Activated CD4-positive, CD25-positive, alpha-beta regulatory T cell (primary cell): ENCODE measurements around the gene CNRIP1.
"Not testable (repeated sequence)": the region's sequence is repeated elsewhere in the genome, so short reads cannot be mapped to it uniquely, and the experiment has no call there.

Source experiments
- DNase-seq, 4 experiments: peaks; one replicate each; lab custom pipeline; 2025; lab: John Stamatoyannopoulos, UW

Gene CNRIP1, protein sequence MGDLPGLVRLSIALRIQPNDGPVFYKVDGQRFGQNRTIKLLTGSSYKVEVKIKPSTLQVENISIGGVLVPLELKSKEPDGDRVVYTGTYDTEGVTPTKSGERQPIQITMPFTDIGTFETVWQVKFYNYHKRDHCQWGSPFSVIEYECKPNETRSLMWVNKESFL

DNA sequence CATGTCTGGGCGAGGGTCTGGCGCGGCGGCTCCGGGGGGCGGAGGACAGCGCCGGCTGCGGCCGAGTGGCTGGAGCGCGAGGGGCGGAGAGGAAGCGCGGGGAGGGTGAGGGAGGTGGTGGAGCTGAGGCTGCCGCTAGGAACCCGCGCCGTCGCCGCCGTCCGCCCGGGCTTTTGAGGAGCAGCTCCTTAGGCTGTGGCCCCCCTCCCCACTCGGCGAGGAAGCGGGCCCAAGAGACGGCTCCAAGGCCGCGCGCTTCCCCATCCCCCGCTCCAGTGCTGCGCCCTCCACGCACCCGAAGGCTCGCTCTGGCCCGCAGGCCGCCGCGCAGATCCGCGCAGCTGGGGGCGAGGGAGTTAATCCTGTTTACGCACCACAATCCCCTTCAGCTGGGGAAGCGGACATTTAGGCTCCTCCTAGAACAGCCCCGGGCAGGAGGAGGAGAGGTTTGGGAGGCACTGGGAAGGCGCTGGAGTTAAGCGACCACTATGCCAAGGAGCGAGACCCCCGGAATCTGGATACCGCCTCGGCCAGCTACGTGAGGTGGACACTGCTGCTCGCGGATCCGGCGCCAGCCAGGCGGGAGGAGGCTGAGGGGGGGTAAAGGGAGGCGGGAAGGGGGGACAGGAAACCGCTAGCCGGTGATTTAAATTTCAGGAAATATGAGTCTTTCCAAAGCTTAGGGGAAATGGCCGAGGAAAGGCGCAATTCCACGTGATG, at the start of gene CNRIP1:
CNRIP1 (minus strand) TSS at position 552 of the 720 bp plus-strand sequence; CDS start at position 3, 549 bp downstream.
- no peak for DNase-seq

DNA sequence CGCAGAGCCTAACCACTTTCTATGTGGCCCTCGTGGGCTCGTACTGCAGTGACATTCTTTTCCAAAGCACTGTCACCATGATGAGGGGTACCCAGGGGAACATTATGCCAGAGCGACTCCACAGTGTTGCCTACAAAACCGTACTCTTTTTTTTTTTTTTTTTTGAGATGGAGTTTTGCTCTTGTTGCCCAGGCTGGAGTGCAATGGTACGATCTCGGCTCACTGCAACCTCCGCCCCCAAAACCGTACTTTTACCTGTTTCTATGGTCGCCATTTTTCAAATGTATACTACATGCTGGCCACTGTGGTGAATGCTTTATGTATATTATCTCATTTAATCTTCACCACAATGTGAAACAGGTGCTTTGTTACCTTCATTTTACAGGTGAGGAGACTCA, 49.6 kb upstream of the CNRIP1 start:
- DNase-seq: no peak

GRCh38 chr2:68368654-68369336, 49.0 kb upstream of the CNRIP1 start:
- DNase-seq: no peak

GRCh38 chr2:68367953-68368653, 48.4 kb upstream of the CNRIP1 start:
- DNase-seq: no peak

- DNase-seq: no peak
Observed at GRCh38 chr2:68366083-68366560, 46.4 kb upstream of the CNRIP1 start.

- no peak for DNase-seq
Observed at GRCh38 chr2:68365087-68365486, 45.3 kb upstream of the CNRIP1 start, which contains the start of gene PLEK. TSS of gene PLEK (plus strand) at chr2:68365282. CDS start at chr2:68365352, 70 bp downstream.

DNA sequence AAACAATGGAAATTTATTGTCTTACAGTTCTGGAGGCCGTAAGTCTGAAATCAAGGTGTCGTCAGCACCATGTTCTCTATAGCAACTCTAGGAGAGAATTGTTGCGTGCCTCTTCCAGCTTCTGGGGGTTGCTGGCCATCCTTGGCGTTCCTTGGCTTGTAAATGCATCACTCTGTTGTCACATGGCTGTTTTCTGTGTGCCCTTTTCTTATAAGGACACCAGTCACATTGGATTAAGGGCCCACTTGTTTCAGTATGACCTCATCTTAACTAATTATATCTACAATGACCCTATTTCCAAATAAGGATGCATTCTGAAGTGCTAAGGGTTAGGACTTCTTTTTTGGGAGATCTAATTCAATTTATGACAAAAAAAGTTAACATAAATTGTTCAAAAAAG, 44.0 kb upstream of the CNRIP1 start:
- DNase-seq: no peak

DNA sequence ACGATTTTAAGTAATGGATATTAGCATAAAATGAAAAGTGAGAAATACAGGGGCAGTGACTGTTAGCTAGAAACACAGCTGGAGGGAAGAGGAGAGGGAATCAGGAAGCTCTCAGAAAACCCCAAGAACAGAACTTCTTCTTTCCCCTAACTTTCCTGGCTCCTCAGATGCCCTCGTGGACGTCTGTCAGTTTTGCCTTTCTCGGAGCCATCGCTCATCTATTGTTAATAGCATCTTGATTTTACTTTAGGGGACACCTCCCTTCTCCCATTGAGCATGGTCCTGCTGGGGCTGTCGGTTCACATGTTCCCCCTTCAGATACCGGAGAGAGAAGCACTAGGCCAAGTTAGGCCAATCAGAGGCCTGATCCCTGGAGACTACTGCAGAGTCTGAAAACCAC, 43.0 kb upstream of the CNRIP1 start:
- no peak for DNase-seq

GRCh38 chr2:68362069-68362468, 42.3 kb upstream of the CNRIP1 start:
- peak; percentile 50 to 64 (median 60) for DNase-seq

- DNase-seq: no peak
Observed at GRCh38 chr2:68359889-68360288, 40.1 kb upstream of the CNRIP1 start.

DNA sequence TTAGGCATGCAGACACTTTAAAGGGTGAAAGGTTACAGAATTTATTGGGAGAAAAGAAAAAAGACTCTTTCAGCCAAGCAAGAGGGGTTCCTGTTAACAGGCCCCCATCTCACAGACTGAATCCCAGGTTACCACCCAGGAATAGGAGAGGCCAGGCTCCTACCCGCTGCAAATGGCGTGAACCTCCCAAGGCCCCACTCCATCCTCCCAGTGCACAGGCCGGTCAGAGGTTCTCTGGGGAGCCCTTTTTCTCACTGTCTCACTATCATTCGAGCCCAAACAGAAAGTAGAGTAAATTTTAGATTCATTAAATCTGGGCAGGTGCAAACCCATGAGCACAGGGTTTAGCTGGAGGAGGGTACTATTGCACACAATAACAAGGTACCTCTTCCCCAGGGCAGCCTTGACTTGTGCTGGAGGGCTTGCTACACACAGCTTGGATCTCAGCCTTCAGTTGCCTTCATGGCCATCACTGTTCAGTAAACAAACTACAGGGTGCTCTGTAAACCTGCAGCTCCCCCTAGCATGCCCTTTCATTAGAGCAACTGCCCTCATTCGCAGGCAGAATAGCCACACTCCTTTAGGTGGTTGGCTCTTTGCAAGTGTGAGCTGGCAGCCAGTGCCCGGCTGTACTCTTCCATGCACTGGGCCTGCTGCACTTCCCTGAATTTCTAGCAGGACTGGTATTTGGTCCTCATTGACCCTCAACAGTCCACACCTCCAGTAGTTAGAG, 38.0 kb upstream of the CNRIP1 start:
- no peak for DNase-seq

DNA sequence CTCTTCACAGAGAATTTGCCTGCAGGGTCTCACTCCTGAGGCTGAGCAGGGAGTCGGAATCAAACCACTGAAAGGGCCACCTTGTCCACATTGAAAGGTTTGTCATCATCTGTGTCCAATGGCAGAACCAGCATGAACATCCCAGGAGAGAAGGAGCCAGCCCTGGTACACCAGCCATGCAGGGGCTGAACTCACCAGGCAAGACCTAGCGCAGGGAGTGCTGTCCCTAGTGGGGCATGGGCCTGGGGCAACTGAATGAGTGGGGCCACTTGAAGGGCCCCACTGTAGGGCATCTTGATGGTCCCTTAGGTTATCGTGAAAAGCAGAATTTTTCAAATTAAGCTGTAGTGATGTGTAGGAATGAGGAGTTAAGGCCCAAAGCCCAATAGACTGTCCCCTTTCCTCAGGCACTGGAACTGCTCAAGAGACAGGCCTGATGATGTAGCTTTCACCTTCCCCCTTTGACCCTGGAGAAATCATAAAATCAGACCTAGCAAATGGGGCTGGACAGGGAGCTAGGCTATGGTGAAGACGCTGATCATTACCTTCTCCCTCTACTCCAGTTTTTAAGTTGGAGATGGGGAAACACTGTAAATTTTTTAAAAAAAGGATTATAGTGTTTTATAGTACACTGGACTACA, 37.0 kb upstream of the CNRIP1 start:
- no peak for DNase-seq

- no peak for DNase-seq
Observed at GRCh38 chr2:68352651-68353391, 33.1 kb upstream of the CNRIP1 start.

DNA sequence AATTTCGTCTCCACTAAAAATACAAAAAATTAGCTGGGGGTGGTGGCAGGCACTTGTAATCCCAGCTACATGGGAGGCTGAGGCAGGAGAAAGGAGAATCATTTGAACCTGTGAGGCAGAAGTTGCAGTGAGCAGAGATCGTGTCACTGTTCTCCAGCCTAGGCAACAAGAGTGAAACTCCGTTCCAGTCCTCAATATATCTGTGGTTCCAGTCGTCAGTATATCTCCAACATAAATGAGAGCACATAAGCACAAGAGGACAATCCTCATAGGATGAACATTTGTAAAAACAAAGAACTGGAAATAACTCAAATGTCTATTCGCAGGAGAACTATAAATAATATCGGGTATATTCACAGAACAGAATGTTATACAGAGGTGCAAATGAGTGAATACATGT, 32.2 kb upstream of the CNRIP1 start:
- DNase-seq: no peak

GRCh38 chr2:68349091-68349490, 29.3 kb upstream of the CNRIP1 start:
- DNase-seq: not testable (repeated sequence)

DNA sequence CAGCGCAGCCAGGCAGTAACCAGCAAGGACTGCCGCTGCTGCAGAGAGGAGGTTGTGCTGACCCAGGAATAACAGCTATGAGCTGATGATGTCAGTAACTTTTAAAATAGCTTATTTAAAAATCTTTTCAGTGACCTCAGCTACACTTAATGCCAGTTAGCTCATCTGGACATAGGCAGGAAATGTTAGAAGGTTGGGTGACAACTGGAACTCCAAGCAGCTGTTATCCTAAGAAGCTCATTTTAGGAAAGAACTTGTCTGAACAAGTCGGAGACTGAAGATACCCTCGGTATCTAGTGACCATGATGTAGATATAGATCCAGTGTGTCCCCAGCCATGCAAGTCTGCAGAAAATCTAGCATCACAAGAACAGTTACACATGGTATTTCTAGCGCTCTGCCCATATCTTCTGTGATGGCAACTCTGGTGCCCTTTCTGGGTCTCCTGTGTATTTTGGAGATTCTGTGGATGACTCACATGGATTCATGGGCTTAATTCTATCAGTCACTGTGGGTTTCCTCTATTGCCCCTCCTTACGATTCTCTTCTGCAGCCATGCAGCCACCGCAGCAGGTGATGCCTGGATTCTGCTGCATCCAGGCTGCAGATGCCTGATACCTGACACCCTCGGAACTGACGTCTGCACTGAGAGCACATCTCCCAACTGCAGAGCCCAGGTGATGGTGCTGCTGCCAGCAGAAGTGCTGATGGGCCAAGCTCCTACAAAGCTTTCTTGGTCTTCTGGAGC, 25.6 kb upstream of the CNRIP1 start:
- no peak for DNase-seq

GRCh38 chr2:68344031-68344430, 24.3 kb upstream of the CNRIP1 start:
- no peak for DNase-seq

DNA sequence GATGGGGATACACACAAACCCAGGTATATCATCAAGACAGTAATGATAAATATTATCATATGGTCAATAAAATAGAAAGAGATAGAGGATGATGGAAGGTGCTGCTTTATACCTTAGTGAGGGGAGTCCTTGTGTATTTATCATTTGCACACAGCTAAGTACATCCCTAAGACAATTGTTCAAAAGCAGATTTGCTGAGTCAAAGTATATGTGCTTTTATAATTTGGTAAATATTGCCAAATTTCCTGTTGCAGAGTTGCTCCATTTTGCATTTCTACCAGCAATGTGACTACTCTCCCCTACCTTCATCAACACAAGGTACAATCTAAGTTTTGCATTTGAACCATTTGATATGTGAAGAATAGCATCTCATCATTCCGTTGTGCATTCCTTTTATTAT, 22.7 kb upstream of the CNRIP1 start:
- DNase-seq: no peak

DNA sequence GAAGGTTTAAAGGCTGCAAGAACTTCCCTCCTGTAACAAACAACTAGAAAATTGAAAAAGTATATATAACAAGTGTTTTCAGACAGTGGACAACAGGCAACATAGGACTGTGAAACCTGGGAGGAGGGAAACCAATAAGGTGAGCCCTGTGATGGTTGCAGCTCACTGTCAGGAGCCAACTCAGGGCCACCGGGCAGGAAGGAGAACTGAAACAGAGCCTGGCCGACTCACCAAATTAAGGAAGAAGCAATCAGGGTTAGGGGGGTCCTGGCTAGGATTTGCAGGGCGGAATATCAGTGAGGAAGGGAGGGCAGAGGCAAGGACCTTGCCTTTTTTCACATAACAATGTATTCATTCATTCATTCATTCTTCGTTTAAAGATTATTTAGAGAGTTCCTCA, 21.8 kb upstream of the CNRIP1 start:
- DNase-seq: no peak

GRCh38 chr2:68341062-68341329, 21.2 kb upstream of the CNRIP1 start:
- no peak for DNase-seq
